Measurements from ENCODE around the gene CTSS. TPM values are rescaled to one million over a fixed set of nuclear protein-coding genes. Genes with fewer than 3 reads are reported as not detected.
A peak's percentile ranks its signal among the peaks of the same experiment; 100 is the strongest.
"Not testable (repeated sequence)": the region's sequence is repeated elsewhere in the genome, so short reads cannot be mapped to it uniquely, and the experiment has no call there.

The CTSS gene
- total and polyA plus RNA-seq, 3 experiments from 2014 or later = 30.9 to 151 (median 31.2) TPM

DNA sequence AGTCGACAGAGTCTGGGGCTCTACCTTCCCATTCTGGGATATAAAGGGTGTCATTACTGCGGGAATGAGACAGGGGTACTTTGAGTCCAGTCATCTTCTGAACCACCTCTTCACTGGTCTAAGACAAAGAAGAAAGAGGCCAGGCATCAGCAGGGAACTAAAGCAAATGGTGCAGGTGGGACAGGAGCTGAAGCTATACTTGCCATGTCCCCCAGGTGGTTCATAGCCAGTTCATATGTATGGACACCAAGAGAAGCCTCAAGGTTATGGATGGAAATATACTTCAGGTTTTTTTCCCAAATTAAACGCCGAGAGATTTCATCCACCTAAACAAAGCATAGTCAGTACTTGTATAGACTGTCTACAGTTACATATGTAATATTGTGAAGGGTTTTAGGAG lies 40.3 kb upstream of the CTSS start:
- Mint-ChIP-seq H3K4me1 (peaks cover 0 to 7% (median 0%) of the 10 kb centered on the region in 3 donors), H3K27me3 (no peaks in the 10 kb centered on the region), H3K9me3 (no peaks in the 10 kb centered on the region), H3K27ac (no peak overlapping the region), H3K4me3 (no peak overlapping the region), H3K36me3 (peaks cover 0 to 21% (median 8%) of the 10 kb centered on the region in 3 donors)
- DNase-seq = no peak
- Histone ChIP-seq H3K27ac (ENCODE audit: low read depth, low read length) (no peak overlapping the region), H3K9me3 (ENCODE audit: low read length) (no peaks in the 10 kb centered on the region), H3K36me3 (ENCODE audit: insufficient read depth, low read length) (no peaks in the 10 kb centered on the region), H3K4me1 (ENCODE audit: insufficient read depth, low read length) (no peaks in the 10 kb centered on the region), H3K4me3 (ENCODE audit: low read length) (no peak overlapping the region), H3K27me3 (ENCODE audit: insufficient read depth, low read length, poor library complexity, severe bottlenecking) (no peaks in the 10 kb centered on the region)
- POLR2A ChIA-PET = no interaction called here
- CTCF ChIA-PET = interaction anchor here (2.4 kb wide), 1 partner anchor 117 kb away, joined by 8 read pairs; no protein-coding TSS in a partner anchor

DNA sequence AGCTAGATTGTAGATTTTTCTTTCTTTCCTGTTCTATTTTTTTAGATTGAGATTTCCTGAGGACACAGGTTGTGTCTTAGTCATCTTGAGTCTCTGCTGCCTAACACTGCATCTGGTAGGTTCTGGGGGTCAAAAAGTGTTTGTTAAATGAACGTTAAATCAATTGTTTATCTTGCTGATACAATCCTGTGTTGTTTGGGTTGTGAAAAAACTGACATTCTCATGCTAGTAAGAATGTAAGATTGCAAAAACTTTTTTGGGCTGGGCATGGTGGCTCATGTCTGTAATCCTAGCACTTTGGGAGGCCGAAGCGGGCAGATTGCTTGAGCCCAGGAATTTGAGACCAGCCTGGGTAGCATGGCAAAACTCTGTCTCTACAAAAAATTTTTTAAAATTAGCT lies 39.1 kb upstream of the CTSS start:
- H3K27ac ChIP-seq (ENCODE audit: low read depth, low read length) = no peak overlapping the region
- Mint-ChIP-seq H3K9me3 (no peaks in the 10 kb centered on the region), H3K36me3 (peaks cover 0 to 23% (median 8%) of the 10 kb centered on the region in 3 donors), H3K4me1 (peaks cover 0 to 7% (median 0%) of the 10 kb centered on the region in 3 donors), H3K27me3 (no peaks in the 10 kb centered on the region), H3K27ac (no peak overlapping the region), H3K4me3 (no peak overlapping the region)
- H3K4me3 ChIP-seq (ENCODE audit: low read length) = no peak overlapping the region
- DNase-seq = no peak
- POLR2A ChIA-PET = no interaction called here
- CTCF ChIA-PET = interaction anchor here (2.4 kb wide), 1 partner anchor 118 kb away, joined by 8 read pairs; no protein-coding TSS in a partner anchor
- no peaks in the 10 kb centered on the region for H3K4me1 ChIP-seq (ENCODE audit: insufficient read depth, low read length)
- no peaks in the 10 kb centered on the region for H3K36me3 ChIP-seq (ENCODE audit: insufficient read depth, low read length)
- no peaks in the 10 kb centered on the region for H3K9me3 ChIP-seq (ENCODE audit: low read length)
- no peaks in the 10 kb centered on the region for H3K27me3 ChIP-seq (ENCODE audit: insufficient read depth, low read length, poor library complexity, severe bottlenecking)

DNA sequence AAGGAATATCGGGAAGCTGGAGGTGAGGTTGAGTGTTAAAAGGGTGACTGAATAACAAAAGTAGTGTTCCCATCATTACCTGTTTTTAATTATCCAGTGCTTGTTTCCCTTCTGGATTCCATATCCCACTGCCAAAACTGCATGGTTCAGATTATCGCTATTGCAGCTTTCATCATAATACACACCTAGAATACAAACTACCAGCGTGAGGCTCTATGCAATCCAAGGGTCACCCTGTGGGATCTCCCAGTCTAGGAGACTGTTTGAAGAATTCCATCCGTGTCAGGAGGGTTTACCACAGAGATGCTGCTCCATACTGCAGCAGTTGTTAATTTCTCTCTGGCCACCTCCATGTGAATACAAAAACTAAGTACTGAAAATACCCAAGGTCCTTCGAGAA lies 33.5 kb upstream of the CTSS start:
- Mint-ChIP-seq H3K4me1 (no peaks in the 10 kb centered on the region), H3K4me3 (no peak overlapping the region), H3K36me3 (peaks cover 6 to 58% (median 29%) of the 10 kb centered on the region in 3 donors), H3K9me3 (no peaks in the 10 kb centered on the region), H3K27ac (no peak overlapping the region), H3K27me3 (no peaks in the 10 kb centered on the region)
- H3K27me3 ChIP-seq (ENCODE audit: insufficient read depth, low read length, poor library complexity, severe bottlenecking) = no peaks in the 10 kb centered on the region
- H3K4me3 ChIP-seq (ENCODE audit: low read length) = no peak overlapping the region
- POLR2A ChIA-PET = no interaction called here
- H3K36me3 ChIP-seq (ENCODE audit: insufficient read depth, low read length) = peaks cover 4% of the 10 kb centered on the region
- H3K4me1 ChIP-seq (ENCODE audit: insufficient read depth, low read length) = no peaks in the 10 kb centered on the region
- no peaks in the 10 kb centered on the region for H3K9me3 ChIP-seq (ENCODE audit: low read length)
- CTCF ChIA-PET = no interaction called here
- no peak overlapping the region for H3K27ac ChIP-seq (ENCODE audit: low read depth, low read length)
- DNase-seq = no peak

DNA sequence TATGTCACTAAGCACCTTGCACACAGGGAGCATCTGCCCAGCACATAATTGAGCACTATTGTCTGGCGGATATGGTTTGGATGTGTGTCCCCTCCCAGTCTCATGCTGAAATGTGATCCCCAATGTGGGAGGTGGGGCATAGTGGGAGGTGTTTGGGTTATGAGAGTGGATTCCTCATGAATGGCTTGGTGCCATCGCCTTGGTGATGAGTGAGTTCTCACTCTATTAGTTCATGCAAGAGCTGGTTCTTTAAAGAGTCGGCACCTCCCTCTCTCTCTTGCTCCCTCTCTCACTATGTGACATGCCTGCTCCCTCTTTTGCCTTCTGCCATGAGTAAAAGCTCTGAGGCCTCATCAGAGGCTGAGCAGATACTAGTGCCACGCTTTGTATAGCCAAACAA lies 32.9 kb upstream of the CTSS start:
- CTCF ChIA-PET = no interaction called here
- H3K4me1 ChIP-seq (ENCODE audit: insufficient read depth, low read length) = no peaks in the 10 kb centered on the region
- H3K9me3 ChIP-seq (ENCODE audit: low read length) = no peaks in the 10 kb centered on the region
- no peak overlapping the region for H3K4me3 ChIP-seq (ENCODE audit: low read length)
- POLR2A ChIA-PET = interaction anchor here (0.6 kb wide), 2 partner anchors 23 to 547 kb away, joined by 3 to 4 read pairs; no protein-coding TSS in a partner anchor
- Mint-ChIP-seq H3K36me3 (peaks cover 6 to 53% (median 29%) of the 10 kb centered on the region in 3 donors), H3K27ac (no peak overlapping the region), H3K4me1 (no peaks in the 10 kb centered on the region), H3K27me3 (no peaks in the 10 kb centered on the region), H3K9me3 (no peaks in the 10 kb centered on the region), H3K4me3 (no peak overlapping the region)
- H3K27me3 ChIP-seq (ENCODE audit: insufficient read depth, low read length, poor library complexity, severe bottlenecking) = no peaks in the 10 kb centered on the region
- H3K27ac ChIP-seq (ENCODE audit: low read depth, low read length) = no peak overlapping the region
- DNase-seq = no peak
- peaks cover 4% of the 10 kb centered on the region for H3K36me3 ChIP-seq (ENCODE audit: insufficient read depth, low read length)

DNA sequence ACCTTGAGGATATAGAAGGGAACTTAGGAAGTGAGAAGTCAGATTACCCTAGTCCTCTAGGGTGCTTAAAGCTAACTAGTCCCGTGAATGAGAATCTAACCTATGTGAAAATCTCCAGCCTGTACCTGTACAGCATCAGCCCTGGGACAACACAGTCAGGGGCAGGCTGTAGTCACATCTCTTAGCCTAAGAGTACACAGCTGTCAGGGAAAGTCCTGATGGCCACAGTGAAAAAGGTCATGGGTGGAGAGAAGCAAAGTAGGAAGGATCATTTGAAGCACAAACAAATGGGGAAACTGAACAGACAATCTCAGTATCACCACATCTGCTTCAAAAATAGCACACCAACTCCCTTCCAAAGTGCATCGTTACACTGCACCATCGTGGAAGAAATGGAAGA lies 30.8 kb upstream of the CTSS start:
- CTCF ChIA-PET = no interaction called here
- H3K36me3 Mint-ChIP-seq = peaks cover 6 to 45% (median 25%) of the 10 kb centered on the region in 3 donors
- Histone ChIP-seq H3K4me1 (ENCODE audit: insufficient read depth, low read length) (no peaks in the 10 kb centered on the region), H3K27me3 (ENCODE audit: insufficient read depth, low read length, poor library complexity, severe bottlenecking) (no peaks in the 10 kb centered on the region), H3K9me3 (ENCODE audit: low read length) (no peaks in the 10 kb centered on the region), H3K4me3 (ENCODE audit: low read length) (no peak overlapping the region), H3K27ac (ENCODE audit: low read depth, low read length) (no peak overlapping the region), H3K36me3 (ENCODE audit: insufficient read depth, low read length) (peaks cover 4% of the 10 kb centered on the region)
- no peak for DNase-seq
- H3K9me3 Mint-ChIP-seq = no peaks in the 10 kb centered on the region
- POLR2A ChIA-PET = no interaction called here
- no peaks in the 10 kb centered on the region for H3K4me1 Mint-ChIP-seq
- no peaks in the 10 kb centered on the region for H3K27me3 Mint-ChIP-seq
- H3K27ac Mint-ChIP-seq = peak overlapping the region in 1 of 8 donors; percentile 20
- H3K4me3 Mint-ChIP-seq = no peak overlapping the region

DNA sequence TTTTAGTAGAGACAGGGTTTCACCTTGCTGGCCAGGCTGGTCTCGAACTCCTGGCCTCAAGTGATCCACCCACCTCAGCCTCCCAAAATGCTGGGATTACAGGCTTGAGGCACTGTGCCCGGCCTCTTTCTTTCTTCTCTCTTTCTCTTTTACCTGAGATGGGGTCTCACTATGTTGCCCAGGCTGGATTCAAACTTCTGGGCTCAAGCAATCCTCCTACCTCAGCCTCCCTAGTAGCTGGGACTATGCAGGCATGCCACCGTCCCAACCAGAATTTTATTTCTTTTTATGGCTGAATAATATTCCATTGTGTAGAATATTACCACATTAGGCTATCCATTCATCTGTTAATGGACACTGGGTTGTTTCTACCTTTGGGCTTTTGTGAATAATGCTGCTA lies 28.2 kb upstream of the CTSS start:
- CTCF ChIA-PET; H3K27me3 Mint-ChIP-seq; H3K4me1 Mint-ChIP-seq; POLR2A ChIA-PET; H3K4me3 Mint-ChIP-seq; H3K9me3 Mint-ChIP-seq; DNase-seq; H3K27me3 ChIP-seq (ENCODE audit: insufficient read depth, low read length, poor library complexity, severe bottlenecking); H3K27ac ChIP-seq (ENCODE audit: low read depth, low read length); H3K36me3 ChIP-seq (ENCODE audit: insufficient read depth, low read length); H3K4me3 ChIP-seq (ENCODE audit: low read length); H3K9me3 ChIP-seq (ENCODE audit: low read length); H3K4me1 ChIP-seq (ENCODE audit: insufficient read depth, low read length): not testable (repeated sequence)
- Mint-ChIP-seq H3K27ac (peak overlapping the region in 1 of 8 donors; percentile 38), H3K36me3 (peaks cover 6 to 31% (median 20%) of the 10 kb centered on the region in 3 donors)

DNA sequence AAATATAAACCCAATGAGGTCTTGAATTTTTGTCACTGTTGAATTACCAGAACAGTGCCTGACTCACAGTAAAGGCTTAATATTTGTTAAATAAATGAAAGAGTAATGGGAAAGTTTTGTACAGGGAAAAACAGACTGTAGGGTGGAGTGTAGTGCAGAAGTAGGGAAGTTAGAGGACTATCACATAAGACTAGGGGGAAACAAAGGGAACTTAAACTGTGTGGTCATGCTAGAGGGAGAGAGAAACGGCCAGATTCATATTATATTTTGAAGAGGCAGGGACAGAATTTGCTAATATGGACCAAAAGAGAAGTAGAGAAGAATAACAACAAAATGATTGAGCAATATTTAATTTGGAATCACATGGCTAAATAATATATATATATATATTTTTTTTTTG lies 27.6 kb upstream of the CTSS start:
- no peak overlapping the region for H3K27ac ChIP-seq (ENCODE audit: low read depth, low read length)
- H3K4me1 Mint-ChIP-seq = no peaks in the 10 kb centered on the region
- H3K27ac Mint-ChIP-seq = no peak overlapping the region
- no peak overlapping the region for H3K4me3 Mint-ChIP-seq
- POLR2A ChIA-PET = no interaction called here
- no peaks in the 10 kb centered on the region for H3K4me1 ChIP-seq (ENCODE audit: insufficient read depth, low read length)
- H3K9me3 ChIP-seq (ENCODE audit: low read length) = no peaks in the 10 kb centered on the region
- peaks cover 6 to 26% (median 15%) of the 10 kb centered on the region in 3 donors for H3K36me3 Mint-ChIP-seq
- H3K9me3 Mint-ChIP-seq = no peaks in the 10 kb centered on the region
- H3K27me3 Mint-ChIP-seq = no peaks in the 10 kb centered on the region
- no peak for DNase-seq
- CTCF ChIA-PET = interaction anchor here (0.6 kb wide), 1 partner anchor 19 kb away, joined by 3 read pairs; no protein-coding TSS in a partner anchor
- H3K27me3 ChIP-seq (ENCODE audit: insufficient read depth, low read length, poor library complexity, severe bottlenecking) = no peaks in the 10 kb centered on the region
- peaks cover under 1% of the 10 kb centered on the region for H3K36me3 ChIP-seq (ENCODE audit: insufficient read depth, low read length)
- H3K4me3 ChIP-seq (ENCODE audit: low read length) = no peak overlapping the region

DNA sequence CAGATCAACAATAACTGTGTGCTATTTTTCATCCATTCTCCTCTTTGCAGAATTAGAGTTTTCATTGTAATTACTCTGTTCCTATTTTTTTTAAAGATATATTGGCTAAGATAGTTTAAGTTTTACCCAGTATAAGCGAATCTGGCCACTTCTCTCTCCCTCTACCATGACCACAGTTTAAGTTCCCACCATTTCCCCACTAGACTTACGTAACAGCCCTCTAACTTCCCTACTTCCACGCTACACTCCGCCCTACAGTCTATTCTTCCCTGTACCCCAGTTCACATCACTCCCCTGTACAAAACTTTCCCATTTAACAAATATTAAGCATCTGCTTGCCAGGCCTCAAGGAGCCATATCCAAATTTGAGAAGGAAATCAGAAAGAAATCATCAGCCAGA lies 26.0 kb upstream of the CTSS start:
- CTCF ChIA-PET = no interaction called here

DNA sequence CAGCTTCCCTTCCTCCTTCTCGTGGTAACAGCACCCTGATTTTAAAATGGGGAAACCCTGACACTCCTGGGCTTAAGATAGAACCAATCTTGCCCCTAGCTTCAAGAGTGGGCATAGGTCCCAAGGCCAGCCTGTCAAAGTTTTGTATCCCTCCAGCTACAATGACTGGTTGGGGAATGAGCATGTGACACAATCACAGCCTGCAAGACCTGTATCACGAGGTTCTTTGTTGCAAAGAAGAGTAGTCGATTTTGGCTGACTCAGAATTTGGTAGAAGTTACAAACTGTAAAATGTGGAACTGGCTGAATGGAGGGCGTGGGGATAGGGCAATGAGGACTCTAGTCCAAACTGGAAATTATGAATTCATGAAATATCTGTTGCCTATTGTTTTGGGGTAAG lies 23.8 kb upstream of the CTSS start:
- no peaks in the 10 kb centered on the region for H3K4me1 Mint-ChIP-seq
- no peaks in the 10 kb centered on the region for H3K27me3 ChIP-seq (ENCODE audit: insufficient read depth, low read length, poor library complexity, severe bottlenecking)

More for the DNA sequence above, 26.0 kb upstream of the CTSS start:
- H3K36me3 Mint-ChIP-seq = peaks cover 0 to 14% (median 7%) of the 10 kb centered on the region in 3 donors
- H3K9me3 Mint-ChIP-seq = no peaks in the 10 kb centered on the region
- Histone ChIP-seq H3K27ac (ENCODE audit: low read depth, low read length) (no peak overlapping the region), H3K9me3 (ENCODE audit: low read length) (no peaks in the 10 kb centered on the region), H3K4me1 (ENCODE audit: insufficient read depth, low read length) (no peaks in the 10 kb centered on the region), H3K36me3 (ENCODE audit: insufficient read depth, low read length) (no peaks in the 10 kb centered on the region), H3K27me3 (ENCODE audit: insufficient read depth, low read length, poor library complexity, severe bottlenecking) (no peaks in the 10 kb centered on the region), H3K4me3 (ENCODE audit: low read length) (no peak overlapping the region)
- DNase-seq = no peak
- POLR2A ChIA-PET = no interaction called here
- H3K27me3 Mint-ChIP-seq = no peaks in the 10 kb centered on the region
- no peaks in the 10 kb centered on the region for H3K4me1 Mint-ChIP-seq
- H3K27ac Mint-ChIP-seq = no peak overlapping the region
- peak overlapping the region in 1 of 7 donors; percentile 28 for H3K4me3 Mint-ChIP-seq

More for the DNA sequence above, 23.8 kb upstream of the CTSS start:
- no peaks in the 10 kb centered on the region for H3K36me3 ChIP-seq (ENCODE audit: insufficient read depth, low read length)
- no peaks in the 10 kb centered on the region for H3K9me3 ChIP-seq (ENCODE audit: low read length)
- Mint-ChIP-seq H3K27ac (no peak overlapping the region), H3K36me3 (peaks cover 0 to 2% (median 0%) of the 10 kb centered on the region in 3 donors), H3K4me3 (no peak overlapping the region), H3K27me3 (peaks cover 0 to 1% of the 10 kb centered on the region in 2 donors), H3K9me3 (no peaks in the 10 kb centered on the region)
- ChIA-PET POLR2A (no interaction called here), CTCF (no interaction called here)
- H3K4me1 ChIP-seq (ENCODE audit: insufficient read depth, low read length) = no peaks in the 10 kb centered on the region
- H3K4me3 ChIP-seq (ENCODE audit: low read length) = no peak overlapping the region
- no peak overlapping the region for H3K27ac ChIP-seq (ENCODE audit: low read depth, low read length)
- DNase-seq = no peak

Data from CD8-positive, alpha-beta memory T cell (primary cell).